WTC11 (cell line): ENCODE results near the gene OBSCN. TPM values are rescaled to one million over a fixed set of nuclear protein-coding genes. Genes with fewer than 3 reads are reported as not detected.
A peak's percentile ranks its signal among the peaks of the same experiment; 100 is the strongest.

Experiments used
- ATAC-seq: fragments of 200-7000 bp; cut with Tn5 transposase; 2 replicates; pipeline ENCODE4 v1.10.0; 2021; ENCODE audit warnings: mild to moderate bottlenecking, moderate library complexity
- CTCF ChIA-PET: fragments of 300-600 bp; sonication (Branson Sonifier 250); formaldehyde crosslinking; loops from one replicate; lab custom pipeline; 2021; ENCODE audit warnings: antibody characterized with exemption; lab: Charles Lee
- POLR2A ChIA-PET: fragments of 350-600 bp; sonication (Branson Sonifier 250); formaldehyde crosslinking; loops from one replicate; lab custom pipeline; 2021; ENCODE audit warnings: antibody characterized with exemption; lab: Charles Lee
- DNase-seq: peaks from one replicate; pipeline ENCODE4 v3.0.0; 2021; ENCODE audit warnings: low spot score
- H3K27ac Mint-ChIP-seq: 2 replicates; pipeline ENCODE4 v1.8.0; 2021; ENCODE audit warnings: mixed read lengths
- H3K27me3 Mint-ChIP-seq: 2 replicates; pipeline ENCODE4 v1.8.0; 2021; ENCODE audit warnings: low read depth, mild to moderate bottlenecking, moderate library complexity, mixed read lengths
- H3K36me3 Mint-ChIP-seq: 2 replicates; pipeline ENCODE4 v1.8.0; 2021; ENCODE audit warnings: mixed read lengths
- H3K4me1 Mint-ChIP-seq: 2 replicates; pipeline ENCODE4 v1.8.0; 2022; ENCODE audit warnings: mixed read lengths
- H3K4me3 Mint-ChIP-seq: 2 replicates; pipeline ENCODE4 v1.8.0; 2021; ENCODE audit warnings: mild to moderate bottlenecking, moderate library complexity, mixed read lengths
- H3K9me3 Mint-ChIP-seq: 2 replicates; pipeline ENCODE4 v1.8.0; 2021; ENCODE audit warnings: mixed read lengths
- ARID4B ChIP-seq: sonication (generic); formaldehyde crosslinking; IDR thresholded peaks from 2 replicates; pipeline ENCODE4 v1.8.0; 2023; ENCODE audit warnings: missing genetic modification reagents, mild to moderate bottlenecking, borderline replicate concordance
- CTCF ChIP-seq: fragments of 200-600 bp; IDR thresholded peaks from 2 replicates; pipeline ENCODE4 v1.8.0; 2022; ENCODE audit warnings: antibody characterized with exemption
- JAZF1 ChIP-seq: fragments of 250-450 bp; sonication (Bioruptor Pico); IDR thresholded peaks from 2 replicates; pipeline ENCODE4 v1.9.0; 2021; ENCODE audit warnings: moderate library complexity, mild to moderate bottlenecking, inconsistent platforms
- MLX ChIP-seq: sonication (generic); formaldehyde crosslinking; IDR thresholded peaks from 2 replicates; pipeline ENCODE4 v1.8.1; 2023; ENCODE audit warnings: mild to moderate bottlenecking, missing genetic modification reagents, moderate library complexity
- NR1H2 ChIP-seq: sonication (generic); formaldehyde crosslinking; IDR thresholded peaks from 2 replicates; pipeline ENCODE4 v1.9.0; 2021; ENCODE audit warnings: mild to moderate bottlenecking, moderate library complexity, missing genetic modification reagents
- PRRX2 ChIP-seq: fragments of 250-450 bp; sonication (Bioruptor Pico); IDR thresholded peaks from 2 replicates; pipeline ENCODE4 v1.8.0; 2021; ENCODE audit warnings: mild to moderate bottlenecking
- RELA ChIP-seq: sonication (generic); formaldehyde crosslinking; IDR thresholded peaks from 2 replicates; pipeline ENCODE4 v1.8.1; 2022; ENCODE audit warnings: missing genetic modification reagents, mild to moderate bottlenecking, borderline replicate concordance
- RORB ChIP-seq: fragments of 250-450 bp; sonication (Bioruptor Pico); IDR thresholded peaks from 2 replicates; pipeline ENCODE4 v1.9.0; 2021; ENCODE audit warnings: mild to moderate bottlenecking
- SOX15 ChIP-seq: fragments of 250-450 bp; sonication (Bioruptor Pico); IDR thresholded peaks from 2 replicates; pipeline ENCODE4 v1.9.0; 2021; ENCODE audit warnings: mild to moderate bottlenecking
- TEAD1 ChIP-seq: sonication (generic); formaldehyde crosslinking; IDR thresholded peaks from 2 replicates; pipeline ENCODE4 v1.8.0; 2022; ENCODE audit warnings: mild to moderate bottlenecking, missing genetic modification reagents
- TP53 ChIP-seq: sonication (generic); formaldehyde crosslinking; IDR thresholded peaks from 2 replicates; pipeline ENCODE4 v1.8.1; 2023; ENCODE audit warnings: mild to moderate bottlenecking, missing genetic modification reagents
- ZNF219 ChIP-seq: sonication (generic); formaldehyde crosslinking; IDR thresholded peaks from 2 replicates; pipeline ENCODE4 v1.8.0; 2023; ENCODE audit warnings: missing genetic modification reagents, mild to moderate bottlenecking, borderline replicate concordance
- microRNA-seq: library from miRNA; unstranded; fragments of <30 nt; microRNA quantifications from one replicate; pipeline ENCODE4 v1.2.0, GENCODE V29; 2022; ENCODE audit warnings: borderline number of aligned reads
- total RNA-seq: library from RNA; stranded (reverse); gene quantifications from 3 replicates; pipeline ENCODE4 v1.2.3, GENCODE V29; 2021
- TF ChIP-seq, protein P1 (sequence below): sonication (generic); formaldehyde crosslinking; IDR thresholded peaks from 2 replicates; pipeline ENCODE4 v1.8.1; 2023; ENCODE audit warnings: mild to moderate bottlenecking, missing genetic modification reagents

Gene OBSCN
- total RNA-seq, 1 experiment from 2014 or later: 38.8 TPM

GRCh38 chr1:228428412-228428811 lies 220.6 kb downstream of the OBSCN start:
- Mint-ChIP-seq H3K27me3 (peaks cover 51% of the 10 kb centered on the region), H3K4me1 (peaks cover 12% of the 10 kb centered on the region), H3K27ac (no peak overlapping the region), H3K9me3 (no peaks in the 10 kb centered on the region), H3K36me3 (0 out of 2 replicates have a peak, but pooled peaks cover 2% of the 10 kb centered on the region), H3K4me3 (no peak overlapping the region)
- TF ChIP-seq MLX (CRISPR knock-in tag) (no peak), TP53 (no peak), JAZF1 (CRISPR knock-in tag) (no peak), NR1H2 (no peak), ARID4B (no peak), RELA (CRISPR knock-in tag) (no peak), RORB (CRISPR knock-in tag) (no peak), ZNF219 (no peak), TEAD1 (CRISPR knock-in tag) (no peak), SOX15 (CRISPR knock-in tag) (no peak), PRRX2 (CRISPR knock-in tag) (no peak), CTCF (no peak)
- TF ChIP-seq, protein P1, sequence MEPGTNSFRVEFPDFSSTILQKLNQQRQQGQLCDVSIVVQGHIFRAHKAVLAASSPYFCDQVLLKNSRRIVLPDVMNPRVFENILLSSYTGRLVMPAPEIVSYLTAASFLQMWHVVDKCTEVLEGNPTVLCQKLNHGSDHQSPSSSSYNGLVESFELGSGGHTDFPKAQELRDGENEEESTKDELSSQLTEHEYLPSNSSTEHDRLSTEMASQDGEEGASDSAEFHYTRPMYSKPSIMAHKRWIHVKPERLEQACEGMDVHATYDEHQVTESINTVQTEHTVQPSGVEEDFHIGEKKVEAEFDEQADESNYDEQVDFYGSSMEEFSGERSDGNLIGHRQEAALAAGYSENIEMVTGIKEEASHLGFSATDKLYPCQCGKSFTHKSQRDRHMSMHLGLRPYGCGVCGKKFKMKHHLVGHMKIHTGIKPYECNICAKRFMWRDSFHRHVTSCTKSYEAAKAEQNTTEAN (CRISPR knock-in tag): no peak
- ChIA-PET POLR2A (no interaction called here), CTCF (interaction anchor here (1.0 kb wide), 1 partner anchor 298 kb away, joined by 3 read pairs; no protein-coding TSS in a partner anchor)
- DNase-seq: no peak
- ATAC-seq: 0 out of 2 replicates have a peak, but pooled peaks have one; percentile 16

Small RNAs within 50 kb of the gene (microRNA-seq; reads per million reads assigned to microRNA genes)
- gene MIR6742: not detected

Other genes starting within 250 kb of the OBSCN start
- gene WNT3A, start 201.0 kb upstream of the OBSCN start, total RNA-seq: 0.16 to 0.34 TPM (median 0.17 TPM) in 3 replicates
- 295 to 330 TPM (median 300 TPM) in 3 replicates for gene ARF1, start 125.3 kb upstream of the OBSCN start, total RNA-seq
- gene C1orf35, start 104.7 kb upstream of the OBSCN start, total RNA-seq: 30.0 to 33.8 TPM (median 30.7 TPM) in 3 replicates
- 65.8 to 70.5 TPM (median 66.9 TPM) in 3 replicates for gene MRPL55, start 98.7 kb upstream of the OBSCN start, total RNA-seq
- gene GUK1, start 67.8 kb upstream of the OBSCN start, total RNA-seq: 110 to 112 TPM (median 111 TPM) in 3 replicates
- 0.72 to 1.2 TPM (median 0.87 TPM) in 3 replicates for gene GJC2, start 58.1 kb upstream of the OBSCN start, total RNA-seq
- 11.4 to 12.5 TPM (median 12.1 TPM) in 3 replicates for gene IBA57, start 42.2 kb upstream of the OBSCN start, total RNA-seq
- gene TRIM11, start 198.8 kb downstream of the OBSCN start, total RNA-seq: 27.9 to 34.3 TPM (median 28.4 TPM) in 3 replicates
- 1.5 to 2.7 TPM (median 2.6 TPM) in 3 replicates for gene TRIM17, start 208.8 kb downstream of the OBSCN start, total RNA-seq